ENCODE results near the gene GRIFIN. TPM values are rescaled to one million over a fixed set of nuclear protein-coding genes. Genes with fewer than 3 reads are reported as not detected.

The GRIFIN gene
- total and polyA plus RNA-seq, 9 of the 15 experiments (the other 6 are each of a cell fraction or from before 2014, with no cell fraction given): not detected

GRCh38 chr7:2511769-2512168 is 35.6 kb upstream of the GRIFIN start:
- CTCF ChIA-PET (ENCODE audit: low intra/inter-chr PET ratio): no interaction called here
- ATAC-seq (no peak), FAIRE-seq (no peak), DNase-seq (ENCODE audit: extremely low read depth in 1 of 4, low spot score in 3 of 4) (no peak)
- no peak overlapping the region for H3K9ac ChIP-seq (ENCODE audit: insufficient read depth in 1 of 2, low read depth in 2 of 2, low read length in 2 of 2)
- H3K4me1 ChIP-seq (replicated peaks in 1 of 2; ENCODE audit: control insufficient read depth in 2 of 2, insufficient read depth in 2 of 2, low read length in 2 of 2): peaks cover 4 to 70% of the 10 kb centered on the region in 2 experiments; a peak in 4 of 5 replicates
- no peak overlapping the region for H2AFZ ChIP-seq (ENCODE audit: low read depth, low read length)
- no peaks in the 10 kb centered on the region; the same call in 1 of the 2 replicates for H4K20me1 ChIP-seq (replicated peaks; ENCODE audit: control insufficient read depth, insufficient read depth, low read length)
- no peak overlapping the region for H3K4me3 ChIP-seq
- peaks cover 0 to 37% of the 10 kb centered on the region in 2 experiments; a peak in 2 of 5 replicates for H3K27me3 ChIP-seq (ENCODE audit: control insufficient read depth in 2 of 2, insufficient read depth in 2 of 2, low read length in 2 of 2)
- in situ Hi-C loops (cut with MboI) (no loop called here), intact Hi-C loops (cut with micrococcal nuclease) (no loop called here)
- POLR2A ChIA-PET: interaction anchor here (0.6 to 1.9 kb wide), 4 partner anchors 15 to 261 kb away, joined by 3 to 4 read pairs (median 4); no protein-coding TSS in a partner anchor
- no peaks in the 10 kb centered on the region for H3K79me2 ChIP-seq (ENCODE audit: control insufficient read depth, insufficient read depth, low read length)
- 15% methylated on average over 12 of the region's 18 CpGs for WGBS (ENCODE audit: insufficient coverage, low coverage, missing lambda C conversion rate)
- no peaks in the 10 kb centered on the region for H3K36me3 ChIP-seq (ENCODE audit: control insufficient read depth, insufficient read depth, low read length)
- H3K4me2 ChIP-seq (ENCODE audit: insufficient read depth, low read length): no peak overlapping the region
- no peak overlapping the region for H3K27ac ChIP-seq (ENCODE audit: extremely low read depth, low read depth, low read length)
- no peak for TF ChIP-seq CCNT2 (IDR thresholded peaks at IDR 0.05; ENCODE audit: borderline replicate concordance, extremely low read depth, insufficient read length, low read depth, low read length)
- 0 out of 2 replicates have a peak, but pooled peaks have one; percentile 5 for TF ChIP-seq VEZF1 (CRISPR knock-in tag; IDR thresholded peaks at IDR 0.05)
- no TSS peak for BruUV-seq (replicated peaks)
- no peaks in the 10 kb centered on the region for H3K9me3 ChIP-seq (replicated peaks; ENCODE audit: control insufficient read depth, insufficient read depth, low read depth, low read length)
- H3K9me1 ChIP-seq (ENCODE audit: control insufficient read depth, insufficient read depth, low read length): no peaks in the 10 kb centered on the region
